Measurements from ENCODE around the gene COMMD7. TPM values are rescaled to one million over a fixed set of nuclear protein-coding genes. Genes with fewer than 3 reads are reported as not detected.
"Not testable (repeated sequence)": the region's sequence is repeated elsewhere in the genome, so short reads cannot be mapped to it uniquely, and the experiment has no call there.

The COMMD7 gene
- total RNA-seq, 1 donor from 2014 or later = 73.7 TPM

GRCh38 chr20:32741151-32741550 lies 2.1 kb downstream of the COMMD7 start:
- DNase-seq (ENCODE audit: low spot score) = no peak
- Mint-ChIP-seq H3K36me3 (ENCODE audit: low read depth, unreplicated experiment) (no peaks in the 10 kb centered on the region), H3K4me3 (ENCODE audit: unreplicated experiment) (no peak overlapping the region), H3K4me1 (ENCODE audit: unreplicated experiment) (peaks cover 9% of the 10 kb centered on the region), H3K27ac (ENCODE audit: unreplicated experiment) (no peak overlapping the region), H3K27me3 (ENCODE audit: unreplicated experiment) (peaks cover 5% of the 10 kb centered on the region), H3K9me3 (ENCODE audit: unreplicated experiment) (no peaks in the 10 kb centered on the region)
- no peak for TF ChIP-seq CTCF (IDR thresholded peaks at IDR 0.05; ENCODE audit: unreplicated experiment)

DNA sequence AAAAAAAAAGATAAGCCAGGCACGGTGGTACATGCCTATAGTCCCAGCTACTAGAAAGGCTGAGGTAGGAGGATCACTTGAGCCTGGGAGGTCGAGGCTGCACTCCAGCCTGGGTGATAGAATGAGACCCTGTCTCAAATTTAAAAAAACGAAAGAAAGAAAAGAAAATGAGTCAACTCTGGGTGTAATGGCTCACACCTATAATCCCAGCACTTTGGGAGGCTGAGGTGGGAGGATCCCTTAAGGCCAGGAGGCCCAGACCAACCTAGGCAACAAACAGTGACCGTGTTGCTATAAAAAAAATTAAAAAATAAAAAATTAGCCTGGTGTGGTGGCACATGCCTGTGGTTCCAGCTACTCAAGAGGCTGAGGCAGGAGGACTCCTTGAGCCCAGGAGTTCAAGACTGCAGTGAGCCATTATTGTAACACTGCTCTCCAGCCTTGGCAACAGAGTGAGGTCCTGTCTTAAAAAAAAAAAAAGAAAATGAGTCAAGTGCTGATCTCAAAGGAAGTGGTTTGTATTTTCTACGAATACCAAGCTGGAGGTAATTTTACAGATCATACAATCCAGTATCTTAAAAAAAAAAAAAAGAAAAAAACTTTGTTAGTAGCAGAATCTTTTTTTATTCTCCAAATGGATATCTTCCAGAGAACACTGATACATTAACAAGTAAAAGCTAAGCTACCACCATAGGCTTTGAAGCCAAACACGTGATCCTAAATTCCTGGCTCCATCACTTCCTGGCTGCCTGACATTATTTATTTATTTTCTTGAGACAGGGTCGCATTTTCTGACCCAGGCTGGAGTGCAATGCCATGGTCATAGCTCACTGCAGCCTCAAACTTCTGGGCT lies 5.7 kb downstream of the COMMD7 start:
- DNase-seq (ENCODE audit: low spot score) = no peak
- Mint-ChIP-seq H3K4me1 (ENCODE audit: unreplicated experiment) (peaks cover 5% of the 10 kb centered on the region), H3K27ac (ENCODE audit: unreplicated experiment) (no peak overlapping the region), H3K36me3 (ENCODE audit: low read depth, unreplicated experiment) (peaks cover 4% of the 10 kb centered on the region), H3K9me3 (ENCODE audit: unreplicated experiment) (no peaks in the 10 kb centered on the region), H3K27me3 (ENCODE audit: unreplicated experiment) (peaks cover 2% of the 10 kb centered on the region), H3K4me3 (ENCODE audit: unreplicated experiment) (no peak overlapping the region)
- no peak for TF ChIP-seq CTCF (IDR thresholded peaks at IDR 0.05; ENCODE audit: unreplicated experiment)

GRCh38 chr20:32731882-32732266 lies 11.4 kb downstream of the COMMD7 start:
- H3K36me3 Mint-ChIP-seq (ENCODE audit: low read depth, unreplicated experiment) = peaks cover 17% of the 10 kb centered on the region
- H3K4me3 Mint-ChIP-seq (ENCODE audit: unreplicated experiment) = no peak overlapping the region
- TF ChIP-seq CTCF (IDR thresholded peaks at IDR 0.05; ENCODE audit: unreplicated experiment) = no peak
- no peak overlapping the region for H3K27ac Mint-ChIP-seq (ENCODE audit: unreplicated experiment)
- peaks cover 2% of the 10 kb centered on the region for H3K4me1 Mint-ChIP-seq (ENCODE audit: unreplicated experiment)
- no peak for DNase-seq (ENCODE audit: low spot score)
- no peaks in the 10 kb centered on the region for H3K27me3 Mint-ChIP-seq (ENCODE audit: unreplicated experiment)
- no peaks in the 10 kb centered on the region for H3K9me3 Mint-ChIP-seq (ENCODE audit: unreplicated experiment)

DNA sequence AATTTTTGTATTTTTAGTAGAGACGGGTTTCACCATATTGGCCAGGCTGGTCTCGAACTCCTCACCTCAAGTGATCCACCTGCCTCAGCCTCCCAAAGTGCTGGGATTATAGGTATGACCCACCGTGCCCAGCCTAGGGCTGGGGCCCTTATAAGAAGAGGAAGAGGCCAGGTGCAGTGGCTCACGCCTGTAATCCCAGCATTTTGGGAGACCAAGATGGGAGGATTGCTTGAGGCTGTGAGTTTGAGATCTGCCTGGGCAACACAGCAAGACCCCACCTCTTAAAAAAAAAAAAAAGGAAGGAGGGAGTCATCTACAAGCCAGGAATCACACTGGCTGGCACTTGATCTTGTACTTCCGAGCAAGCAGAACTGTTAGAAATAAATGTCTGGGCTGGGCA lies 13.9 kb downstream of the COMMD7 start:
- H3K4me3 Mint-ChIP-seq (ENCODE audit: unreplicated experiment); H3K9me3 Mint-ChIP-seq (ENCODE audit: unreplicated experiment); H3K27ac Mint-ChIP-seq (ENCODE audit: unreplicated experiment); H3K27me3 Mint-ChIP-seq (ENCODE audit: unreplicated experiment); DNase-seq (ENCODE audit: low spot score); H3K4me1 Mint-ChIP-seq (ENCODE audit: unreplicated experiment): not testable (repeated sequence)
- H3K36me3 Mint-ChIP-seq (ENCODE audit: low read depth, unreplicated experiment) = peaks cover 23% of the 10 kb centered on the region

GRCh38 chr20:32728435-32728834 lies 14.8 kb downstream of the COMMD7 start:
- not testable (repeated sequence) for H3K4me1 Mint-ChIP-seq (ENCODE audit: unreplicated experiment); H3K27me3 Mint-ChIP-seq (ENCODE audit: unreplicated experiment); H3K27ac Mint-ChIP-seq (ENCODE audit: unreplicated experiment); DNase-seq (ENCODE audit: low spot score); H3K9me3 Mint-ChIP-seq (ENCODE audit: unreplicated experiment); H3K4me3 Mint-ChIP-seq (ENCODE audit: unreplicated experiment)
- H3K36me3 Mint-ChIP-seq (ENCODE audit: low read depth, unreplicated experiment) = peaks cover 23% of the 10 kb centered on the region

DNA sequence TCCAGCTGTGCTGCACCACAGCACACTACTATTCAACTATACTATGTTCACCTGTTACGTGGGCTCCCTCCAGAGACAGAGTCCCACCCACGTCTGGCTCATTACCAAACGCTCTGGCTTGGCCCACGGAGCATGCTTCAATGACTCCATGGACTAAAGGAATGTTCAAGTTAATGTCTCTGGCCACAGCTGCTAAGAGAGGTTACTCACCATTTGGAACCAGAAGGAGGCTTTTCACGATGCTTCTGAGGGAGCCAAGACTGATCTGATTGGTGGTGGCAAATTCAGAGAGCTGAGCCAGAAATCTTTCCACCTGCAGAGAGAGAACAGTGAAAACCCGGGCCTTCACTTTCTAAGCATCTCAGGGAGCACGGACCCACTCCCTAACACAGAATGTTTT lies 15.6 kb downstream of the COMMD7 start:
- H3K4me1 Mint-ChIP-seq (ENCODE audit: unreplicated experiment) = peaks cover 2% of the 10 kb centered on the region
- no peak overlapping the region for H3K4me3 Mint-ChIP-seq (ENCODE audit: unreplicated experiment)
- H3K27ac Mint-ChIP-seq (ENCODE audit: unreplicated experiment) = no peak overlapping the region
- DNase-seq (ENCODE audit: low spot score) = no peak
- no peak for TF ChIP-seq CTCF (IDR thresholded peaks at IDR 0.05; ENCODE audit: unreplicated experiment)
- peaks cover 23% of the 10 kb centered on the region for H3K36me3 Mint-ChIP-seq (ENCODE audit: low read depth, unreplicated experiment)
- H3K9me3 Mint-ChIP-seq (ENCODE audit: unreplicated experiment) = no peaks in the 10 kb centered on the region
- H3K27me3 Mint-ChIP-seq (ENCODE audit: unreplicated experiment) = peaks cover 3% of the 10 kb centered on the region
